Measurements from ENCODE around the gene AMPD2.

DNA sequence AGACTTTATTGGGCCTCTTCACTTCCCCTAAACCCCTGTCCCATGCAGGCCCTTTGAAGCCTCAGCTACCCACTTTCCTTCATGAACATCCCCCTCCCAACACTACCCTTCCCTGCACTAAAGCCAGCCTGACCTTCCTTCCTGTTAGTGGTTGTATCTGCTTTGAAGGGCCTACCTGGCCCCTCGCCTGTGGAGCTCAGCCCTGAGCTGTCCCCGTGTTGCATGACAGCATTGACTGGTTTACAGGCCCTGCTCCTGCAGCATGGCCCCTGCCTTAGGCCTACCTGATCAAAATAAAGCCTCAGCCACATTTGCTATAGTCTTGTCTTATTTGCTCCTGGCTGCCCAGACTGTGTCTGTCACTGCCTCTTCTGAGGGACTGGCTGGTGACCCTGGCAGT lies 41.8 kb downstream of the AMPD2 start:
- TF ChIP-seq POLR2A (IDR thresholded peaks at IDR 0.05; ENCODE audit: extremely low read depth, insufficient read length) (no peak), MYC (IDR thresholded peaks at IDR 0.05; ENCODE audit: low read depth, low read length) (no peak)
- TF ChIP-seq, protein P1, sequence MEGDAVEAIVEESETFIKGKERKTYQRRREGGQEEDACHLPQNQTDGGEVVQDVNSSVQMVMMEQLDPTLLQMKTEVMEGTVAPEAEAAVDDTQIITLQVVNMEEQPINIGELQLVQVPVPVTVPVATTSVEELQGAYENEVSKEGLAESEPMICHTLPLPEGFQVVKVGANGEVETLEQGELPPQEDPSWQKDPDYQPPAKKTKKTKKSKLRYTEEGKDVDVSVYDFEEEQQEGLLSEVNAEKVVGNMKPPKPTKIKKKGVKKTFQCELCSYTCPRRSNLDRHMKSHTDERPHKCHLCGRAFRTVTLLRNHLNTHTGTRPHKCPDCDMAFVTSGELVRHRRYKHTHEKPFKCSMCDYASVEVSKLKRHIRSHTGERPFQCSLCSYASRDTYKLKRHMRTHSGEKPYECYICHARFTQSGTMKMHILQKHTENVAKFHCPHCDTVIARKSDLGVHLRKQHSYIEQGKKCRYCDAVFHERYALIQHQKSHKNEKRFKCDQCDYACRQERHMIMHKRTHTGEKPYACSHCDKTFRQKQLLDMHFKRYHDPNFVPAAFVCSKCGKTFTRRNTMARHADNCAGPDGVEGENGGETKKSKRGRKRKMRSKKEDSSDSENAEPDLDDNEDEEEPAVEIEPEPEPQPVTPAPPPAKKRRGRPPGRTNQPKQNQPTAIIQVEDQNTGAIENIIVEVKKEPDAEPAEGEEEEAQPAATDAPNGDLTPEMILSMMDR (IDR thresholded peaks at IDR 0.05; ENCODE audit: low read depth, low read length), result no peak

Measured in NB4 (cell line).